HG02798 (cell line): ENCODE results near the gene RTKN2.

ENCODE experiments used
- ATAC-seq: cut with Tn5 transposase; IDR thresholded peaks from one replicate; pipeline ENCODE4 v1.9.1; 2021; ENCODE audit warnings: mild to moderate bottlenecking; ENCODE audit not compliant: unreplicated experiment, poor library complexity

Gene RTKN2

GRCh38 chr10:62230344-62231121 is 38.1 kb downstream of the RTKN2 start:
- no peak for ATAC-seq

DNA sequence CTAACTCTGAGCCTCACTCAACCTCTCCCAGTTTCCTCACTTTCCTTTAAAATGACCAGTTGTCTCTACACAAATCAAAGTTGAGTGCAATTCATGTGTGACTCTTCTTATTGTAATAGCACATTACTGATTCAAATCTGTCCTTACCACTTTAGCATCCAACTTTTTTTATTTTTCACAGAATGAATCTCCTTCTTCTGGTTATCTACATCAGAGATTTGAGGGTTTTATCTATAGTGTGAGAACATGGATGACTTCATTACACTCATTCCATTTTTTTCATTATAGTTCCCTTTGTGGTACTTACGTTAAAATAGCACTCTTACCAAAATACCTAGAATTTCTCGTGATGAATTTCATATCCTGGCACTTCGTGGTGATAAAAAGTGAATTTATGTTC is 43.3 kb downstream of the RTKN2 start:
- no peak for ATAC-seq

- no peak for ATAC-seq
These were observed 44.0 kb downstream of the RTKN2 start for GRCh38 chr10:62224606-62225005.

DNA sequence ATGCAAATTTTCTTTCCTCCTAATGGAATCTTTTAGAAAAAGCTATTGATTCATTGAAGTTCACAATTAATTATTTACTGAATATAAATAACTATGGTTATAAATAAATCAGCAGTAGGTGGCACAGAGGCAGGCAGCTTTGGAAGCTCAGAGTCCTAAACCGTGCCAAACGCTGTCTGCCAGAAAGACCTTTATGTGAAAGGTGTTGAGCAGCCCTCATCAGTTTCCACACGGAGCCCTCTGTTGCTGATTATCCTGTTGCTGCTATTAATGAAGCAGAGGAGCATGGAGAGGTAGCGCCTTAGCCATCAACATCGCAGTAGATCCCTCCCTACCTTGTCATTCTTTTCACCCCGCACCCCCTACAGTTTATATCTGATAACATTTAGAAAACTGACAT is 51.0 kb downstream of the RTKN2 start:
- no peak for ATAC-seq

- ATAC-seq: no peak
These were observed 54.2 kb downstream of the RTKN2 start for GRCh38 chr10:62214364-62214874.

- no peak for ATAC-seq
These were observed 62.8 kb downstream of the RTKN2 start for GRCh38 chr10:62205750-62206399.

DNA sequence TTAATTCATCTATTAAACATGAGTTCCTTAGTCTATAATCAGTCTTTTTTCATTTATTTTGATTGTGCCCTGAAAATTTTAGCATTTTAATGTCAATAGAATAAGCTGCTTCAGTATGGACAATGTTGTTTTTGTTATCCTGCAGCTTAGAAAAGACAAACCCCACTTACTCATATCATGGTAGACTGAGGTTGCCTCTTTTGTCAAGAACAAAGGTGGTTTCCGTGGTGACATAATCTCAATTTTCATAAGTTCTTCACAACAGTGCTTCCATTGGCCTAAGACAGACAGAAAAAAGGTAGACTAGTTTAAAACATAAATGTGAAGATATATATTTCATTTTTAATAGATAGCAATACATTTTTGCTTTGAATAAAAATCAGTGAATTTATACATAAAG is 69.1 kb downstream of the RTKN2 start:
- peak; percentile 69 for ATAC-seq

DNA sequence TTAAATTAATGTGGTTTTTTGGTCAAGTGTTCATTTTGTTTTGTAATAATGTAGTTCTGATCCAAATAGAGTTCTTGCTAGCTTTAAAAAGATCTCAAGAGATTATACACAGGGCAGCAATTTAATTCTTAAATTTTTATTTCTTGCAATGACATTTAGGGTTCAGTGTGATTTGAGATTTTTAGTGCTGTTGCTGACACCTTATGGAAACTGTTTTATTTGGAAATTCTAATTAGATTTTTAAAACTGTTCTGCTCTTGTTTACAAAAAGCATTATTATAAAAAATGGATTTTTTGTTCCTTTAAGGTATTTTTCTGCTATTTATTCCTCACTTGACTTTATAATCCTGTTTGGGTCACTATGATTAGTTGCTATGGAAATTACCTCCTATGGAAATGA is 72.1 kb downstream of the RTKN2 start:
- ATAC-seq: no peak

GRCh38 chr10:62195675-62195926 is 73.0 kb downstream of the RTKN2 start:
- no peak for ATAC-seq

DNA sequence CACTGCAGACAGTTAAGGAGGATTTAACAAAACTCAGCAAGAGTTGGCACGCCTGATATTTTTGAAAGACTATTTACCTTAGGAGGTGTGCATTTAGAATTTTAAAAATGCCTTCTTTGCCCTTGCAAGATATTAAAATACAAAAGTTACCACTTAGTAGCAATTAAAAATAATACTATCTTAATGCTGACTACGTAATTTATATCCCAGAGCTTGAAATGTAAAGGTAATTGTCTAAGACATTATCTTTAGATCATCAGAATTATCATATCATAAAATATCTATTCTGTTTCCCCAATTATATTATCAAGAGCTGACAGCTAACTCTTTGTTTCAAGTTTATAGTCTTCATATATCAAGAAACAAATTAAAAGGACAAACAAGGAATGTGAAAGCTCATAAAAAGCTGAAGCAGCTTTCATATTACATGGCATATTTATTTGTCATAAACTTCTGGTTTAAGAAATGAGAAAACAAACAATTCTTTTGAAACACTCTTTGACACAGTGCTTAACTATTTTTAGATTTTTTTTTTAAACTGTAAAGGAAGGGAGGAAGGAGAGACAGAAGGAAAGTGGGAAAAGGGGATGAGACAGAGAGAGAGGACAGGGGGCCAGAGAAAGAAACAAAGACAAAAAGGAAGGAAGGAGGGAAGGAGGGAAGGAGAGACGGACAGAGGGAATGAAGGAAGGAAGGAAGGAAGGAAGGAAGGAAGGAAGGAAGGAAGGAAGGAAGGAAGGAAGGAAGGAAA is 73.5 kb downstream of the RTKN2 start:
- no peak for ATAC-seq

DNA sequence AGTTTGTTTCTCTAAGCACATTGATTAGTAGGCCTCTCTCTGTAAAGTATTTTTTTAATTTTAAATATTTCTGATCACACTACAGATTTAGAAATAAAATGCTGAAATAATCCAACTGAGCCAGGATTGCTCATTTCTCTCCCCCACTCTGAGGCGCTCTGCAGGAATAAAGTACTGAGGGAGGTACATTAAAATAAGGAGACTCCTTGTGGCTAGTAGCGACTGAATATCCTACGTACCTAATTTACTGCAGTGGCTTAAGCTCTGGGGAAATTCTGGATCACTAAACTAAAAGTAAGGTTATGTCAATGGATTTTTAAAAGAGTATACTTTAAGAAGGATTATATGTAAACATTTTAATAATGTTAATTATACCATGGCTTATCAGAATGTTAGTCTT is 75.2 kb downstream of the RTKN2 start:
- no peak for ATAC-seq

GRCh38 chr10:62189131-62189530 is 79.5 kb downstream of the RTKN2 start:
- ATAC-seq: no peak

- no peak for ATAC-seq
These were observed 80.5 kb downstream of the RTKN2 start for GRCh38 chr10:62188021-62188616.

DNA sequence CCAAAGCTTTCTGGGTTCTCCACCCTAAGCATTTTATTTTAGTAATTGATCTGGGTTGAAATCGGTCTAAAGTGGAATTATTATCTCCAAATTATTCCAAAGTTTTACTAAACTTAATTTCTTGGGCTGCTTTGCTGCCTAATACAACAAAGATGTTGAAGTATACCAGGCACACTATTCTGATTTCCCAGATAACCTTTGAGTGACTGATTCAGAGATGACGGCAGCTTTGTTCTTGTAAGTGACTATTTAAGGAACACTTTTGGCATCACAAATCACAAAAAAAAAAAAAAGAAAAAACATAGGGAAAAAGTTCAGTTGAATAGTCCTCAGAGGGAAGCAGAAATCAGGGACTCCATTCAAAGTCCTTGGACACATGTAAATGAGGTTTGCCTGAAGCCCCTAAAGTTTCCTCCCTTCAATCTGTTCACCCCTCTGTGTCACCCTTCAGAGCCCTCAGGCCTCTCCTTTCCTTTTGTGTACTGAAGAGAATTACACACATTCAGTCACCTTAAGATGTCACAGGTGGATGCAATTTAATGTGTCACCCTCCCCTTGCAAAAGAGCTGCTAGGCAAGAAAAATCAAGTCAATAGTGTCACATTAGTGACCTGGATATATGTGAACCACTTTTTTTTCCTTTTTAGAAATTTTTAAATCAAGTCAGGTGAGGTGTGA is 81.5 kb downstream of the RTKN2 start:
- ATAC-seq: no peak

DNA sequence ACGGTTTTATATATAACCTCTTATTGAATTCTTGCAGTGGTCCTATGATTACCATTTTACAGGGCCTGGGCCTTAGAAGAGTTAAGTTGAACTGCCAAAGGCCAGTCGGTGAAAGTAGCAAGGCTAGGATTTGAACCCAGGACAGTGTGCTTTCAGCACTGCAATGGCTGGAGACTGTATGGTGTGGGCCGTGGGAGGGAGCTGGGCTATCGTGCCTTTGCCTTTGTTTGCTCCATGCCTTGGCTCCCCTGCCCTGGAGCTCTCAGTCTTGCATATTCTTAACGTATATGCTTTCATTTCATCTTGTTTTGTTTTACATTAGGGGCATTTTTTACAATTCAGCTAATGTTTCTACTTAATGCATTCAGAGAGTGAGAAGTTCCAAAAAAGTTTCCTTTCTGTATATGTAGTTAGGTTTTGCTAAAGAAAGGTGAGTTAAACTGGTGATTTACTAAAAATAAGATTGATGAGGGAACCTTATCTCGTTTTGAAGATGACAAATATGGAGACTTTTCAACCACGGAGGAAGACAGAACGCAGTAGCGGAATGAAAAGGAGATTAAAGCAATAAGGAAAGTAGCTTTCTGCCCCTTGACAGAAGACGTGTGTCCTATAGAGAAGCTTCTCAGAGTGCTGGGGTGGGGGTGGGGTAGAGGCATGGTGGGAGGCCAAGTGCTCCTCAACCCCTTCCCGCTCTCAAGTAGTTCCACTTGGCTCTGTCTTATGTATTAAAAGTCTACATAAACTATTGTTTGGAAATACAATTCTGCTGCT is 82.5 kb downstream of the RTKN2 start:
- ATAC-seq: no peak

GRCh38 chr10:62183857-62184795 is 84.5 kb downstream of the RTKN2 start:
- ATAC-seq: no peak

DNA sequence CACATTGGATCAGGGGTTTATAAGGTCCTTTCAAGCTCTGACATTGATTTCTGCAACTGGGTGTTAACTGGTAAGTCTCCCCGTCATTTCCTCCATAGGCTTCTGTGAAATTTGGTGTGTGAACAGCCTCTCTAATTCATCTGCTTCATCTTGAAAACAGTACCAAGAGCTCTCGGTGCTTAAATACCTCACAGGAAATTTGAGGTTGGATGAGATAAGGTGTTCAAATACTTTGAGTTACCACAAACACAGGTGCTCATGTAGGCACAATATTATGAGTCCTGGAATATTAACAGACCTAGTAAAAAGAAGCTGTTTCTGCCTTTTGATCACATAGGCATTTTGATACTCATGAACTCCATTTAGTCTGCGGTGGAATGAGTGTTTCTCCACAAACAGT is 85.2 kb downstream of the RTKN2 start:
- peak; percentile 79 for ATAC-seq

DNA sequence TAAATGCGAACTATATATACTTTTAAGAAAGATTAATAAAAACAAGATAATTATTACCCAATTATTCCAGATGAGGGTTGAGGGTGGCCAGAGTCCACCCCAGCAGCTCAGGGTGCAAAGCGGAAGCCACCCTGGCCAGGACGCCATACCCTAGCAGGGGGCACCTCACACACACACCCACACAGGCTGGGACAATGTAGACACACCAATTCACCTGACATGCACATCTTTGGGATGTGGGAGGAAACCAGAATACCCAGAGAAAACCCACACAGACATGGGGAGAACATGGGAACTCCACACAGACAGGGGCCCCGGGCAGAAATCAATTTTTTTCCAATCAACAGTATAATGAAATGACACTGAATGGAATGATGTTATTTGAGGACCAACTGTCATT is 86.0 kb downstream of the RTKN2 start:
- no peak for ATAC-seq

DNA sequence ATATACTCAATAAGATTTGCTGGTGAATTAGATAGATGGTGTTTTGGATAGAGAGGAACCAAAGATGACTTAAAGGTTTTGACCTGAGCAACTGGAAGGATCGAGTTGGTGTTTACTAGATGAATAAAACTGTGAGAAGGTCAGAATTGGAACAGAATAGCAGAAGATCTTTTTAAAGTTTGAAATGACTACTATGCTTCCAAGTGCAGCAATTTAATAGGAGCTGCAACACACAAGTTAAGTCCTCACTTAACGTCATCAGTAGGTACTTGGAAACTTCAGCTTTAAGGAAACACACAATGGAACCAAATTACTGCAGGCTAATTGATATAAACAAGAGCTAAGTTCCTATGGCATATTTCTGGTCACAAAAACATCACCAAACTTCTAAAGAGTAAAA is 86.5 kb downstream of the RTKN2 start:
- no peak for ATAC-seq
